ENCODE measurements around the gene CRIM1.

GRCh38 chr2:36512705-36513104 lies 157.1 kb downstream of the CRIM1 start:
- no peak for TF ChIP-seq CTCF (conservative IDR thresholded peaks at IDR 0.05)
- no peak for TF ChIP-seq ZFX (IDR thresholded peaks at IDR 0.05)

Data from C4-2B (cell line).